ENCODE measurements around the gene ARFRP1.

DNA sequence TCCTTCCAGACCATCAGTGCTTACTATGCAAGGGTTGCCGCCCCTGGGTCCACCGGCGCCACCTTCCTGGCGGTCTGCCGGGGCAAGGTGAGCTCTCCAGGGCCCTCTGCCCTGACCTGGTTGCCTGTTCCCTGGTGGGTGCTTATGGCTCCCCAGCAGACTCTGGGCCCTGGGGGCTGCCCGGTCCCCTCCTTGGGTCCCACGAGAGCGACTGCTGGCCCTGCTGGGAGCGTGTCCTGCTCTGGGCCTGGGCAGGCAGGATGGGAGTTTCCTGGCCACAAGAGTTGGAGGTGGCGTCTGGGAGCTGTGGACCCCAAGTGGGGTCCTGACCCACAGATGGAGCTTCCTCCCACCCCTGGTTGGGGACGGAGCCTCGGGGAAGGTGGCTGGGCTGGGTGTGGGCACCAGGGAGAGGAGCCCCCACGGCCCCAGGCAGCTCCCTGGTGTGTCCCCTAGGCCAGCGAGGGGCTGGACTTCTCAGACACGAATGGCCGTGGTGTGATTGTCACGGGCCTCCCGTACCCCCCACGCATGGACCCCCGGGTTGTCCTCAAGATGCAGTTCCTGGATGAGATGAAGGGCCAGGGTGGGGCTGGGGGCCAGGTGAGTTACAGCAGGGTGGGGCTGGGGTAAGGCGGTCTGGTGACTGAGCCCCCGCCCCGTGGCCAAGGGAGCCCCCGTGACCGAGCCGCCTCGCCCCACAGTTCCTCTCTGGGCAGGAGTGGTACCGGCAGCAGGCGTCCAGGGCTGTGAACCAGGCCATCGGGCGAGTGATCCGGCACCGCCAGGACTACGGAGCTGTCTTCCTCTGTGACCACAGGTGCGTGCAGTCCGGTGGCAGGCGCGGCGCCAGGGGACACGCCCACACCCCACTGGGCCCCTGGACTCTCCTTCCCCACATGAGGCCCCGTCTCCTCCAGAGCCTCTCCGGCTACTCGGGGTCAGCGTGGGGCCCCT, 18.5 kb downstream of the ARFRP1 start:
- no peak for TF ChIP-seq CTCF (IDR thresholded peaks at IDR 0.05; ENCODE audit: low read length)
- TF ChIP-seq EZH2 (IDR thresholded peaks at IDR 0.05; ENCODE audit: borderline replicate concordance, low read length), result no peak
